ENCODE data around the gene COX7A1. TPM values are rescaled to one million over a fixed set of nuclear protein-coding genes. Genes with fewer than 3 reads are reported as not detected.
"Not testable (repeated sequence)": the region's sequence is repeated elsewhere in the genome, so short reads cannot be mapped to it uniquely, and the experiment has no call there.

Gene COX7A1
- total RNA-seq: not detected

DNA sequence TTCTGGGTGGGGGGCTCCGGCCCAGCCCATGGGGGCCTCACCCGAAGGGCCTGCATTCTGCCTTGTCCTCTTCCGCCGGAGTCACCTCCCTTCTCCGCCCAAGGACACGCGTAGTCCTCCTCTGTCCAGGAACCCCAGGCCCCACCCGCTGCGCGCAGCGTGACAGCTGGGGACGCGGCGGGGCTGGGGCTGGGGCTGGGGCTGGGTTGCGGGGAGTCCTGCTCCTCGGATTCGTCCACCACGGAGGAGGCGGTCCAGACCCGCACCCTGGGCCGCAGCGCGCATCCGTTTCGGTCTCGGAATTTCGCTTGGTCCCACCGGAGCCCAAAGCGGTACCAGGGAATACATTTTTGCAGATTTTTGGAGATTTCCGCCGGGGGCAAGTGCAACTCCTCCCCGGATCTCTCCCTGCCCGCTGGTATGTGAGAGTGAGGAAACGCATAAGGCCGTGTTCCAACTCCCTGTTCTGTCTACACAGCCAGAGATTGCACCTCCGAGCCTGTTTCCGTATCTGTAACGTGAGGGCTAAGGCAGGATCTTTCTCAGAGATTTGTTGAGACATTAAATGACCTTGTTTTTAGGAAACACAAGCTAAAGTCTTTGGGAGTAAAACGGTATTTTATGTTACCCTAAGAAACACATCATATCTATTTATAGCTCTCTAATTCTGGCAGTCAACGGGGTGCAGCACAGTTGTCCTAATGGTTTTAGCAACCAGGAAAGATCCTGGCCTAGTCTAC lies at the start of gene COX7A1:
Gene COX7A1, minus strand, starts transcription at position 96 of the 740 bp plus-strand sequence. Its CDS starts 40 bp downstream, at position 56.
- DNase-seq: no peak
- Mint-ChIP-seq H3K4me1 (peaks cover 3% of the 10 kb centered on the region), H3K9me3 (no peaks in the 10 kb centered on the region), H3K36me3 (ENCODE audit: low read depth) (peaks cover 36% of the 10 kb centered on the region), H3K27me3 (no peaks in the 10 kb centered on the region), H3K27ac (no peak within 1 kb of the TSS), H3K4me3 (no peak within 1 kb of the TSS)
- CTCF ChIA-PET: interaction anchor here (0.5 to 1.1 kb wide), 2 partner anchors 15 to 25 kb away, joined by 3 to 5 read pairs; no protein-coding TSS in a partner anchor
- POLR2A ChIA-PET: interaction anchor here (1.0 to 1.4 kb wide), 4 partner anchors 12 to 13 kb away, joined by 3 to 6 read pairs (median 3); partner anchors contain the start of gene CAPNS1

DNA sequence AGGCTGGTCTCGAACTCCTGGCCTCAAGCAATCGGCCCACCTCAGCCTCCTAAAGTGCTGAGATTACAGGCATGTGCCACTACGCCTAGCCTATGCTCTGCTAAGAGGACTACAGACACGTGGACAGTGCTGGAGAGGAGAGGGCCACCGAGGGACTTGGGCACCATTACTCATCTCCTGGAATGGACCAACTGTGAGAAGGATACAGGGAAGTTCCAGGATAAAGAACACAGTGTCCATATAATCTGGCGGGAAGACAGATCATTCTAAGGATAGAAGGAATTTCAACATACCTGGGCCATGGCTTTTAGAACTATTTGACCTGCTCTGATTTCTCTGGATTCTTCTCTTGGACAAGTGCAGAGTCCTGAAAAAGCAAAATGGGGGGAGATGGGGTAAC lies 49.4 kb upstream of the COX7A1 start:
- Mint-ChIP-seq H3K27ac (no peak overlapping the region), H3K4me3 (no peak overlapping the region), H3K36me3 (ENCODE audit: low read depth) (no peaks in the 10 kb centered on the region), H3K4me1 (no peaks in the 10 kb centered on the region), H3K27me3 (no peaks in the 10 kb centered on the region), H3K9me3 (no peaks in the 10 kb centered on the region)
- ChIA-PET CTCF (no interaction called here), POLR2A (interaction anchor here (0.6 kb wide), 1 partner anchor 14 kb away, joined by 5 read pairs; the partner anchor contains the start of gene ZNF146)
- DNase-seq: no peak

DNA sequence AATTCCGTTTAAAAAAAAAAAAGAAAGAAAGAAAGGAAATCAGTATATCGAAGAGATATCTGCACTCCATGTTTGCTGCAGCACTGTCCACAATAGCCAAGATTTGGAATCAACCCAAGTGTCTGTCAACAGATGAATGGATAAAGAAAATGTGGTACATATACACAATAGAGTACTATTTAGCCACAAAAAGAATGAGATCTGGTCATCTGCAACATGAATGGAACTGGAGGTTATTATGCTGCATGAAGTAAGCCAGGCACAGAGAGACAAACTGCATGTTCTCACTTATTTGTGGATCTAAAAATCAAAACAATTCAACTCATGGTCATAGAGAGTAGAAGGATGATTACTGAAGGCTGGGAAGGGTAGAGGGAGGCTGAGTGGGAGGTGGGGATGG lies 45.9 kb upstream of the COX7A1 start:
- Mint-ChIP-seq H3K27me3 (no peaks in the 10 kb centered on the region), H3K36me3 (ENCODE audit: low read depth) (peaks cover 5% of the 10 kb centered on the region), H3K4me1 (no peaks in the 10 kb centered on the region), H3K9me3 (no peaks in the 10 kb centered on the region), H3K4me3 (no peak overlapping the region), H3K27ac (no peak overlapping the region)
- ChIA-PET POLR2A (interaction anchor here (1.2 kb wide), 1 partner anchor 17 kb away, joined by 4 read pairs; the partner anchor contains the start of gene ZNF146), CTCF (no interaction called here)
- DNase-seq: no peak

DNA sequence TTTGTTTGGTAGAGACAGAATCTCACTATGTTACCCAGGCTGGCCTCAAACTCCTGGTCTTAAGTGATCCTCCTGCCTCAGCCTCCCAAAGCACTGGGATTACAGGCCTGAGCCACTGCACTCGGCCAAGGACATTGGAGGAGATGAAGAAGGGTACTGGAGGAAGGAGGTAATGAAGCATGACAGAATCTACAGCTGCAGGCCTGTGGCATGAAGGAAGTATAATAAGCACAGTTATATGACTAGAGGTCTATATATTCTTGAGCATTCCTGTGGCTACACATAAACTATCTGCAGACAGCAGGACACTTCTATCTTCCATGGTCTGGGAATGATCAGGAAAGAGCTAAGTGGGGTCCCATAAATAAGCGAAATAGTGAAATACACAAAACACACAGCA lies 44.0 kb upstream of the COX7A1 start:
- ChIA-PET POLR2A (no interaction called here), CTCF (no interaction called here)
- no peak for DNase-seq
- peaks cover 5% of the 10 kb centered on the region for H3K36me3 Mint-ChIP-seq (ENCODE audit: low read depth)
- H3K4me3 Mint-ChIP-seq: no peak overlapping the region
- H3K9me3 Mint-ChIP-seq: no peaks in the 10 kb centered on the region
- H3K4me1 Mint-ChIP-seq: no peaks in the 10 kb centered on the region
- H3K27ac Mint-ChIP-seq: no peak overlapping the region
- no peaks in the 10 kb centered on the region for H3K27me3 Mint-ChIP-seq

DNA sequence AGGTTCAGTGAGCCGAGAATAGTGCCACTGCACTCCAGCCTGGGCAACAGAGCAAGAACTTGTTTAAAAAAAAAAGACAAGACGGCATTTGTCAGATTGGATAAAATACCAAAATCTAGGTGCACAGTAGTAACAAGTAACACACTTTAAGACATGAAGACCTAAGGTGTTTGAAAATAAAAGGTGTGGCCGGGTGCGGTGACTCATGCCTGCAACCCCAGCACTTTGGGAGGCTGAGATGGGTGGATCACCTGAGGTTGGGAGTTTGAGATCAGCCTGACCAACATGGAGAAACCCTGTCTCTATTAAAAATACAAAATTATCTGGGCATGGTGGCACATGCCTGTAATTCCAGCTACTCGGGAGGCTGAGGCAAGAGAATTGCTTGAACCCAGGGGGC lies 34.5 kb upstream of the COX7A1 start:
- H3K27me3 Mint-ChIP-seq; CTCF ChIA-PET; H3K36me3 Mint-ChIP-seq (ENCODE audit: low read depth); H3K4me1 Mint-ChIP-seq; H3K4me3 Mint-ChIP-seq; H3K27ac Mint-ChIP-seq; H3K9me3 Mint-ChIP-seq; DNase-seq: not testable (repeated sequence)
- POLR2A ChIA-PET: interaction anchor here (1.2 kb wide), 1 partner anchor 60 kb away, joined by 4 read pairs; no protein-coding TSS in a partner anchor

DNA sequence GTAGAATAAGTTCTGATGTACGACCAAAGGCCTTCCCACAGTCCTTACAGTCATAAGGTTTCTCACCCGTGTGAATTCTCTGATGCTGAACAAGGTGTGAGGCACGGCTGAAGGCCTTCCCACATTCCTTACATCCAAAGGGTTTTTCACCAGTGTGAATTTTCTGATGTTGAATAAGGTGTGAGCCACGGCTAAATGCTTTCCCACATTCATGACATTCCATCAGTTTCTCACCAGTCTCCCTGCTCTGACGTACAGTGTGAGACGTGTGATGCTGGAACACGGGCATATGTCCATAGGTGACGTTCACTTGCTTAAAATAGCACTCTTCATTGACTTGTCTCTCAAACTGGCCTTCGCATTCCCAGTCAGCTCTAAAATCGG lies 31.0 kb upstream of the COX7A1 start:
- ChIA-PET CTCF (interaction anchor here (1.3 kb wide), 1 partner anchor 55 kb away, joined by 3 read pairs; no protein-coding TSS in a partner anchor), POLR2A (no interaction called here)

DNA sequence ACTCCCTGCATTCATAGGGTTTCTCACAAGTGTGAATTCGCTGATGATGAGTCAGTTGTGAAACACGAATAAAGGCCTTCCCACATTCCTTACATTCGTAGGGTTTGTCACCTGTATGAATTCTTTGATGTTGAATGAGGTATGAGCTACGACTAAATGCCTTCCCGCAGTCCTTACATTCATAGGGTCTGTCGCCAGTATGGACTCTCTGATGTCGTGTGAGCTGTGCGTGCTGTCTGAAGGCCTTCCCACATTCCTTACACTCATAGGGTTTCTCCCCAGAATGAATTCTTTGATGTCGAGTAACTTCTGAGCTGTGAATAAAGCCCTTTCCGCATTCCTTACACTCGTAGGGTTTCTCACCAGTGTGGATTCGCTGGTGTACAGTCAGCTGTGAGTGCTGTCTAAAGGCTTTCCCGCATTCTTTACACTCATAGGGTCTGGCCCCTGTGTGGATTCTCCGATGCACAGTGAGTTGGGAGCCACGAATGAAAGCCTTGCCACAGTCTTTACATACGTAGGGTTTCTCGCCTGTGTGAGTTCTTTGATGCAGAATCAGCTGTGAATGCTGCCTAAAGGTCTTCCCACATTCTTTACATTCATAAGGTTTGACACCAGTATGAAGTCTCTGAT lies 30.5 kb upstream of the COX7A1 start:
- Mint-ChIP-seq H3K4me3 (no peak overlapping the region), H3K36me3 (ENCODE audit: low read depth) (peaks cover 9% of the 10 kb centered on the region), H3K27ac (no peak overlapping the region), H3K9me3 (no peaks in the 10 kb centered on the region), H3K4me1 (no peaks in the 10 kb centered on the region), H3K27me3 (no peaks in the 10 kb centered on the region)
- no peak for DNase-seq
- ChIA-PET POLR2A (no interaction called here), CTCF (interaction anchor here (1.3 kb wide), 1 partner anchor 55 kb away, joined by 3 read pairs; no protein-coding TSS in a partner anchor)

More for the DNA sequence above, 31.0 kb upstream of the COX7A1 start:
- Mint-ChIP-seq H3K9me3 (no peaks in the 10 kb centered on the region), H3K36me3 (ENCODE audit: low read depth) (peaks cover 9% of the 10 kb centered on the region), H3K27me3 (no peaks in the 10 kb centered on the region), H3K27ac (no peak overlapping the region), H3K4me3 (no peak overlapping the region), H3K4me1 (no peaks in the 10 kb centered on the region)
- no peak for DNase-seq

DNA sequence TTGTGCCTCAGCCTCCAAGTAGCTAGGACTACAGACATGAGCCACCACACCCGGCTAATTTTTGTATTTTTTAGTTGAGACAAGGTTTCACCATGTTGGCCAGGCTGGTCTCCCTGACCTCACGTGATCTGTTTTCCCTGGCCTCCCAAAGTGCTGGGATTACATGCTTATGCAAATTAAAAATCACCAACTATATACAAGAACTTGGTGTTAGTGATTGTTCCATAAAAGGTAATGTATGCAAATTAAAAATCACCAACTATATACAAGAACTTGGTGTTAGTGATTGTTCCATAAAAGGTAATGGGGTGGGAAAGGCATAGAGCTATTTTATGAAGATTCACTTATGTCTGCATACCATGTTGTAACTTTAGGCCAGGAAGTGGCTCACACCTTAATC lies 26.8 kb upstream of the COX7A1 start:
- H3K27ac Mint-ChIP-seq; H3K9me3 Mint-ChIP-seq; H3K4me3 Mint-ChIP-seq; H3K27me3 Mint-ChIP-seq; H3K36me3 Mint-ChIP-seq (ENCODE audit: low read depth); POLR2A ChIA-PET; H3K4me1 Mint-ChIP-seq; DNase-seq: not testable (repeated sequence)
- CTCF ChIA-PET: interaction anchor here (0.6 to 1.0 kb wide), 3 partner anchors 35 to 223 kb away, joined by 3 to 5 read pairs (median 3); no protein-coding TSS in a partner anchor

DNA sequence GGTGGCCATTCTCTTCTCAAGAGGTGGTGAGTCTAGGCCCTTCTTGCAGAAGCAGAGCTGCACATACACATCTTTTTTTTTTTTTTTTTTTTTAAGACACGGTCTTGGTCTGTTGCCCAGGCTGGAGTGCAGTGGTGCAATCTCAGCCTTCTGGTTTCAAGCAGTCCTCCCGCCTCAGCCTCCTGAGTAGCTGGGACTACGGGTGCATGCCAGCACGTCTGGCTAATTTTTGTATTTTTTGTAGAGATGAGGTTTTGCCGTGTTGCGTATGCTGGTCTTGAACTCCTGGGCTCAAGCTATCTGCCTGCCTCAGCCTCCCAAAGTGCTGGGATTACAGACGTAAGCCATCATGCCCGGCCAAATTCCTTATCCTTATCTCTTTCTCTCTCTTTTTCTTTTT lies 21.6 kb upstream of the COX7A1 start:
- H3K27me3 Mint-ChIP-seq; H3K27ac Mint-ChIP-seq; DNase-seq; H3K36me3 Mint-ChIP-seq (ENCODE audit: low read depth); POLR2A ChIA-PET; H3K4me1 Mint-ChIP-seq; H3K9me3 Mint-ChIP-seq; H3K4me3 Mint-ChIP-seq: not testable (repeated sequence)
- CTCF ChIA-PET: interaction anchor here (0.6 to 13.0 kb wide), 2 partner anchors 46 to 338 kb away, joined by 5 to 150 read pairs; no protein-coding TSS in a partner anchor

DNA sequence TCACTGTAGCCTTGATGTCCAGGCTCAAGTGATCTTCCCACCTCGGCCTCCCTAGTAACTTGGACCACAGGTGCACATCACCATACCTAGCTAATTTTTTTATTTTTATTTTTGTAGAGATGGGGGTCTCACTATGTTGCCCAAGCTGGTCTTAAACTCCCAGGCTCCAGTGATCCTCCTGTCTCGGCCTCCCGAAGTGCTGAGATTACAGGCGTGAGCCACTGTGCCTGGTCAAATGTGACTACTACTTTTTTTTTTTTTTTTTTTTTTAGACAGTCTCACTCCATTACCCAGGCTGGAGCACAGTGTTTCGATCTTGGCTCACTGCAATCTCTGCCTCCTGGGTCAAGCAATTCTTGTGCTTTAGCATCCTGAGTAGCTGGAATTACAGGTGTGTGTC lies 20.6 kb upstream of the COX7A1 start:
- POLR2A ChIA-PET: no interaction called here
- Mint-ChIP-seq H3K36me3 (ENCODE audit: low read depth) (no peaks in the 10 kb centered on the region), H3K4me3 (no peak overlapping the region)

DNA sequence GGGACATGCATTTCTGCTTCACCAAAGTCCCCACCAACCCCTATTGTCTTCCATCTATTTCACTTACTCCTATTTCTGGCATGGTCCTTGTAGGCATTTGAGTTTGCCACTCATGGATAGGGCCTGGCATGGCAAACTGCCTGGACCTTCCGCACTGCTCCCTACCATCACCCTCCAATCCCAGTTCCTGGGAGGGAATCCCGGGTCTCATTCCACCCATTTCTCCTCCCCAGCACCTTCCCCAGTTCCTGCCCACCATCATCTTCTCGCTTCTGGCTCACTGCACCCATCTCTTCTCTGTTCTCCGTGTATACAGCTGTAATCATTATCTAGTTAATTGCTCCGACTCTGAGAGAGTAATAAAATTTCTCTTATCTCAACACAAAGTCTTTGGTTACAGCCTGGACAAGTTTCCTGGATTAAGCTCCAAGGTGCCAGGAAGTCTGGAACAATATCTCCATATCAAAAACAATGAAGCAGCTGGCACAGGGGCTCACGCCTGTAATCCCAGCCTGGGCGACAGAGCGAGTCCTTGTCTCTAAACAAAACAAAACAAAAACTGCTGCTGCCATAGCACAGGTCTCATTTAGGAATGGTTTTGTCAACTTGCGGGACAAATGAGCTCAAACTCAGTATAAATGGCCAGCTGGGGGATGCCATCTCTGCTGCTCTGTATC lies 17.0 kb upstream of the COX7A1 start:
- DNase-seq: no peak
- ChIA-PET POLR2A (interaction anchor here (0.7 to 1.6 kb wide), 4 partner anchors 8 to 46 kb away, joined by 3 to 10 read pairs (median 4); partner anchors contain the start of gene ZNF146), CTCF (interaction anchor here (1.0 to 13.0 kb wide), 8 partner anchors 15 to 216 kb away, joined by 3 to 150 read pairs (median 4); partner anchors contain the start of genes CAPNS1, ZNF146 and ZNF565)
- Mint-ChIP-seq H3K27me3 (no peaks in the 10 kb centered on the region), H3K27ac (no peak overlapping the region), H3K9me3 (no peaks in the 10 kb centered on the region), H3K4me3 (no peak overlapping the region), H3K36me3 (ENCODE audit: low read depth) (peaks cover 2% of the 10 kb centered on the region), H3K4me1 (peaks cover 5% of the 10 kb centered on the region)

More for the DNA sequence above, 20.6 kb upstream of the COX7A1 start:
- Mint-ChIP-seq H3K9me3 (no peaks in the 10 kb centered on the region), H3K4me1 (peaks cover 5% of the 10 kb centered on the region), H3K27ac (no peak overlapping the region), H3K27me3 (no peaks in the 10 kb centered on the region)
- no peak for DNase-seq
- CTCF ChIA-PET: interaction anchor here (13.0 kb wide), 1 partner anchor 45 kb away, joined by 150 read pairs; no protein-coding TSS in a partner anchor

DNA sequence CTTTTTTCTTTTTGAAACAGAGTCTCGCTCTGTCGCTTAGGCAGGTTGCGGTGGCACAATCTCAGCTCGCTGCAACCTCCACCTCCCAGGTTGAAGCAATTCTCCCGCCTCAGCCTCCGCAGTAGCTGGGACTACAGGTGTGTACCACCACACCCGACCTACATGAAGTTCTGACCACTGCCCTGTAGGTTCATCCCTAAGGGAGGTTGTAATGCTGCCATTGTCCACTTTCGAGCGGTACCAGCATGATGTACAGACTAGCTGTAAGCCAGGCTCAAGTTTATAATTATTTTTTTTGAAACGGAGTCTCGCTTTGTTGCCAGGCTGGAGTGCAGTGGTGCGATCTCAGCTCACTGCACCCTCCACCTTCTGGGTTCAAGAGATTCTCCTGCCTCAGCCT lies 11.6 kb upstream of the COX7A1 start:
- Mint-ChIP-seq H3K4me3 (no peak overlapping the region), H3K4me1 (no peaks in the 10 kb centered on the region), H3K9me3 (no peaks in the 10 kb centered on the region), H3K36me3 (ENCODE audit: low read depth) (peaks cover 27% of the 10 kb centered on the region), H3K27me3 (no peaks in the 10 kb centered on the region), H3K27ac (no peak overlapping the region)
- DNase-seq: no peak
- ChIA-PET CTCF (interaction anchor here (13.0 kb wide), 1 partner anchor 36 kb away, joined by 150 read pairs; no protein-coding TSS in a partner anchor), POLR2A (interaction anchor here (0.9 to 1.2 kb wide), 3 partner anchors 11 to 49 kb away, joined by 3 read pairs; partner anchors contain the start of gene POLR2I)

Data from activated CD4-positive, alpha-beta memory T cell treated with anti-CD3 and anti-CD28 coated beads, Interleukin-2, amount 10 ng/mL, durations not matched to agents 7 days and 5 days (primary cell).